ENCODE measurements around the gene MYH6.

DNA sequence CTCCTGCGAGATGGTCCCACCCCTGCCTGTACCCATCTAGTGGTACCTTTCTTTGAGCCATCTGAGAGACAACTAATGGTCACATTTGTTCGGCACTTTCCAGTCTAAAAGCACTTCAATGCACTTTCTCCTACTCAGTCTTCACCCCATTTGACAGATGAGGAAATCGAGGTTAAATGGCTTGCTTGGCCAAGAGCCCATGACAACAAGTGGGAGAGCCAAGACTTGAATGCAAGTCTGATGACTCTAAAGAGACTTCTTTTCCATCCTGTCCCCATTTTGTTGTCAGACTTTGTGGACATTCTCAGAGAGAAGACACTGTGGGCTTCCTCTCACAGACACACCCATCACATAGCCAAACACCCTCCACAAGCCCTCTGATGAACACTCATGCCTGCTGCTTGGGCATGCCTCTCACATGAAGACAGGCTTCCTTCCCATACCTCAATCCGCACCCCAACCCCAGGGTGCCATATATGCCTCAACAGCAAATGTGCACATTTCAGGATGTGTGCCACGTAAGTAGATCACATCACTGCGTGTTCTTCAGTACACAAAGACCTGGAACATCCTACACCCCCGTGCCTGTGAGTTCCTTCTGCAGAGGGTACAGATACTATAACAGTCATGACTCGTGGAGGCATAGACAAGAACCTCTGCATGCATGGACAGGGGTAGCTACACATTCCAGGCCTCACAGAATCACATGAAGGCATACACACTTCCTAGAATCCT is 26.6 kb upstream of the MYH6 start:
- TF ChIP-seq EZH2 (IDR thresholded peaks at IDR 0.05) (no peak), POLR2AphosphoS5 (IDR thresholded peaks at IDR 0.05; ENCODE audit: borderline replicate concordance, low read depth, low read length) (no peak), FOXP2 (optimal IDR thresholded peaks at IDR 0.05; ENCODE audit: control extremely low read depth, extremely low read length, insufficient read depth) (no peak)
